ENCODE results near the gene IRX3. TPM values are rescaled to one million over a fixed set of nuclear protein-coding genes. Genes with fewer than 3 reads are reported as not detected.

IRX3 gene
- total and polyA plus RNA-seq, 10 of the 15 experiments (the other 5 are each of a cell fraction or from before 2014, with no cell fraction given) = 0.05 TPM; not detected in 9

GRCh38 chr16:54248863-54249710 lies 37.5 kb downstream of the IRX3 start:
- H3K36me3 ChIP-seq (ENCODE audit: control insufficient read depth in 2 of 2, insufficient read depth in 2 of 2, low read length in 1 of 2) = no peaks in the 10 kb centered on the region
- ChIA-PET SMC1A (ENCODE audit: uncharacterized antibody, unreplicated experiment) (no interaction called here), CTCF (no interaction called here), RAD21 (ENCODE audit: unreplicated experiment) (no interaction called here), POLR2A (no interaction called here)
- ATAC-seq (no peak), DNase-seq (ENCODE audit: low read depth, low spot score) (no peak), FAIRE-seq (no peak)
- no TSS peak for BruUV-seq (replicated peaks)
- H3K27ac ChIP-seq (ENCODE audit: control insufficient read depth, insufficient read depth) = no peak overlapping the region
- no peak overlapping the region for H2AFZ ChIP-seq (ENCODE audit: control insufficient read depth, low read depth, low read length)
- no peak overlapping the region for H3K9ac ChIP-seq (ENCODE audit: control insufficient read depth, insufficient read depth, low read length)
- H3K4me2 ChIP-seq (ENCODE audit: control insufficient read depth, insufficient read depth) = no peak overlapping the region
- H3K4me1 ChIP-seq (ENCODE audit: control insufficient read depth, insufficient read depth, low read length) = no peaks in the 10 kb centered on the region
- no peak overlapping the region for H3K4me3 ChIP-seq
- 6% methylated on average over 7 of the region's 7 CpGs for WGBS (ENCODE audit: insufficient coverage, insufficient replicate concordance, low lambda C conversion rate, missing lambda C conversion rate)
- H3K9me3 ChIP-seq (replicated peaks; ENCODE audit: control insufficient read depth, insufficient read depth, low read length) = no peaks in the 10 kb centered on the region
- intact Hi-C loops (cut with micrococcal nuclease; ENCODE audit: unreplicated experiment) (no loop called here), in situ Hi-C loops (cut with MboI) (no loop called here)
- no peaks in the 10 kb centered on the region for H4K20me1 ChIP-seq (ENCODE audit: control insufficient read depth, insufficient read depth)
- H3K27me3 ChIP-seq (replicated peaks in 1 of 2; ENCODE audit: control insufficient read depth in 2 of 2, insufficient read depth in 2 of 2, low read length in 1 of 2) = no peaks in the 10 kb centered on the region
- H3K79me2 ChIP-seq (ENCODE audit: control insufficient read depth, insufficient read depth, low read length) = no peaks in the 10 kb centered on the region
- TF ChIP-seq CHD1 (IDR thresholded peaks at IDR 0.05; ENCODE audit: low read depth, low read length) = no peak
- no peak for TF ChIP-seq TBL1XR1 (IDR thresholded peaks at IDR 0.05; ENCODE audit: low read depth, low read length)
- TF ChIP-seq USF2 (IDR thresholded peaks at IDR 0.05; ENCODE audit: borderline replicate concordance, low read depth, low read length) = no peak
- TF ChIP-seq CREM (IDR thresholded peaks at IDR 0.05; ENCODE audit: low read depth) = no peak
- no peak for TF ChIP-seq TCF7 (IDR thresholded peaks at IDR 0.05; ENCODE audit: borderline replicate concordance)
- TF ChIP-seq USF1 (IDR thresholded peaks at IDR 0.05; ENCODE audit: borderline replicate concordance, extremely low read length, insufficient read depth, low read depth, low read length) = no peak
- no peak for TF ChIP-seq MYB (IDR thresholded peaks at IDR 0.05; ENCODE audit: borderline replicate concordance, low read depth, low read length)
- no peak for TF ChIP-seq GABPA (IDR thresholded peaks at IDR 0.05; ENCODE audit: low read depth)
- no peak for TF ChIP-seq ZNF592 (IDR thresholded peaks at IDR 0.05)
- no peak for TF ChIP-seq FOXM1 (IDR thresholded peaks at IDR 0.05; ENCODE audit: low read depth, low read length)
- no peak for TF ChIP-seq FOXK2 (IDR thresholded peaks at IDR 0.05)
- no peak for TF ChIP-seq MXI1 (IDR thresholded peaks at IDR 0.05; ENCODE audit: low read depth, low read length)
- no peak for TF ChIP-seq ZBTB11 (CRISPR knock-in tag; IDR thresholded peaks at IDR 0.05)
- TF ChIP-seq CHD4 (IDR thresholded peaks at IDR 0.05) = no peak
- TF ChIP-seq BCL11A (IDR thresholded peaks at IDR 0.05; ENCODE audit: low read depth, low read length) = no peak

All from GM12878 (cell line).